Naive B cell (primary cell): ENCODE results near the gene AGAP1. TPM values are rescaled to one million over a fixed set of nuclear protein-coding genes. Genes with fewer than 3 reads are reported as not detected.

Experiments
- ATAC-seq, 2 donors: fragments of 150-1000 bp; cut with Tn5 transposase; 2 replicates each; pipeline ENCODE4 v1.10.0; 2021; ENCODE audit warnings: low read depth in 2 of 2, mild to moderate bottlenecking in 2 of 2, moderate library complexity in 2 of 2
- DNase-seq: peaks from one replicate; pipeline ENCODE4 v3.0.0; 2022
- H3K27ac Mint-ChIP-seq, 6 donors: one replicate each; pipeline ENCODE4 v1.8.0; 2020 to 2022; ENCODE audit warnings: mild to moderate bottlenecking in 6 of 6, mixed read lengths in 6 of 6, moderate library complexity in 5 of 6, inconsistent platforms in 2 of 6
- H3K27me3 Mint-ChIP-seq, 3 donors: one replicate each; pipeline ENCODE4 v1.8.0; 2021 to 2022; ENCODE audit warnings: mixed read lengths in 3 of 3, mild to moderate bottlenecking in 1 of 3
- H3K36me3 Mint-ChIP-seq, 2 donors: one replicate each; pipeline ENCODE4 v1.8.0; 2020 to 2022; ENCODE audit warnings: mixed read lengths in 2 of 2, inconsistent platforms in 1 of 2, mild to moderate bottlenecking in 1 of 2
- H3K4me1 Mint-ChIP-seq, 3 donors: one replicate each; pipeline ENCODE4 v1.8.0; 2020 to 2022; ENCODE audit warnings: mixed read lengths in 3 of 3, inconsistent platforms in 1 of 3, mild to moderate bottlenecking in 1 of 3, moderate library complexity in 1 of 3
- H3K4me3 Mint-ChIP-seq, 8 donors: one replicate each; pipeline ENCODE4 v1.8.0; 2020 to 2022; ENCODE audit warnings: mild to moderate bottlenecking in 8 of 8, mixed read lengths in 8 of 8, moderate library complexity in 8 of 8, inconsistent platforms in 2 of 8
- H3K9me3 Mint-ChIP-seq, 7 donors: one replicate each; pipeline ENCODE4 v1.8.0; 2020 to 2022; ENCODE audit warnings: mixed read lengths in 7 of 7, mild to moderate bottlenecking in 5 of 7, inconsistent platforms in 2 of 7, moderate library complexity in 1 of 7
- polyA plus RNA-seq, 6 donors: library from polyadenylated mRNA; unstranded; fragments of 300-500 nt; fragmentation: Illumina TruSeq; gene quantifications; one replicate each; pipeline ENCODE4 v1.2.3, GENCODE V29; 2021; ENCODE audit warnings: low read depth in 6 of 6

AGAP1 gene
- polyA plus RNA-seq, 6 donors from 2014 or later = not detected

GRCh38 chr2:236070236-236070635, 576.4 kb downstream of the AGAP1 start:
- H3K9me3 Mint-ChIP-seq = peaks cover 0 to 4% (median 2%) of the 10 kb centered on the region in 7 donors
- ATAC-seq = no peak

GRCh38 chr2:236073246-236073645, 579.4 kb downstream of the AGAP1 start:
- Mint-ChIP-seq H3K4me3 (no peak overlapping the region), H3K27ac (no peak overlapping the region), H3K4me1 (no peaks in the 10 kb centered on the region), H3K36me3 (no peaks in the 10 kb centered on the region), H3K9me3 (peaks cover 0 to 4% (median 2%) of the 10 kb centered on the region in 7 donors), H3K27me3 (no peaks in the 10 kb centered on the region)
- ATAC-seq (no peak), DNase-seq (no peak)

More at GRCh38 chr2:236070236-236070635, 576.4 kb downstream of the AGAP1 start:
- peaks cover 0 to 7% (median 4%) of the 10 kb centered on the region in 3 donors for H3K27me3 Mint-ChIP-seq
- no peaks in the 10 kb centered on the region for H3K36me3 Mint-ChIP-seq
- no peak for DNase-seq
- no peak overlapping the region for H3K4me3 Mint-ChIP-seq
- no peak overlapping the region for H3K27ac Mint-ChIP-seq
- H3K4me1 Mint-ChIP-seq = no peaks in the 10 kb centered on the region

GRCh38 chr2:236073867-236074655, 580.2 kb downstream of the AGAP1 start:
- Mint-ChIP-seq H3K27me3 (no peaks in the 10 kb centered on the region), H3K36me3 (no peaks in the 10 kb centered on the region), H3K4me1 (no peaks in the 10 kb centered on the region), H3K9me3 (peaks cover 0 to 4% (median 2%) of the 10 kb centered on the region in 7 donors), H3K4me3 (no peak overlapping the region), H3K27ac (no peak overlapping the region)
- DNase-seq (no peak), ATAC-seq (no peak)

GRCh38 chr2:236075802-236076201, 582.0 kb downstream of the AGAP1 start:
- DNase-seq (no peak), ATAC-seq (no peak)
- Mint-ChIP-seq H3K4me3 (no peak overlapping the region), H3K4me1 (no peaks in the 10 kb centered on the region), H3K36me3 (no peaks in the 10 kb centered on the region), H3K9me3 (peaks cover 0 to 4% (median 2%) of the 10 kb centered on the region in 7 donors), H3K27ac (no peak overlapping the region), H3K27me3 (peaks cover 0 to 8% (median 0%) of the 10 kb centered on the region in 3 donors)

GRCh38 chr2:236078297-236079255, 584.7 kb downstream of the AGAP1 start:
- H3K4me3 Mint-ChIP-seq = no peak overlapping the region
- H3K9me3 Mint-ChIP-seq = peaks cover 0 to 7% (median 2%) of the 10 kb centered on the region in 7 donors
- H3K36me3 Mint-ChIP-seq = no peaks in the 10 kb centered on the region
- no peaks in the 10 kb centered on the region for H3K4me1 Mint-ChIP-seq
- no peak for ATAC-seq
- peaks cover 0 to 8% (median 0%) of the 10 kb centered on the region in 3 donors for H3K27me3 Mint-ChIP-seq
- no peak overlapping the region for H3K27ac Mint-ChIP-seq
- DNase-seq = no peak

- no peak overlapping the region for H3K27ac Mint-ChIP-seq
Observed at GRCh38 chr2:236080412-236080811, 586.6 kb downstream of the AGAP1 start.

GRCh38 chr2:236081171-236081570, 587.3 kb downstream of the AGAP1 start:
- H3K9me3 Mint-ChIP-seq = peaks cover 0 to 7% (median 0%) of the 10 kb centered on the region in 7 donors
- no peak overlapping the region for H3K4me3 Mint-ChIP-seq
- H3K36me3 Mint-ChIP-seq = no peaks in the 10 kb centered on the region
- DNase-seq = no peak
- H3K4me1 Mint-ChIP-seq = no peaks in the 10 kb centered on the region
- H3K27ac Mint-ChIP-seq = no peak overlapping the region
- ATAC-seq = no peak
- peaks cover 0 to 15% (median 0%) of the 10 kb centered on the region in 3 donors for H3K27me3 Mint-ChIP-seq

More at GRCh38 chr2:236080412-236080811, 586.6 kb downstream of the AGAP1 start:
- Mint-ChIP-seq H3K4me1 (no peaks in the 10 kb centered on the region), H3K36me3 (no peaks in the 10 kb centered on the region), H3K27me3 (peaks cover 0 to 15% (median 0%) of the 10 kb centered on the region in 3 donors), H3K9me3 (peaks cover 0 to 7% (median 0%) of the 10 kb centered on the region in 7 donors), H3K4me3 (no peak overlapping the region)
- no peak for ATAC-seq
- DNase-seq = no peak

GRCh38 chr2:236082061-236082460, 588.2 kb downstream of the AGAP1 start:
- H3K36me3 Mint-ChIP-seq = no peaks in the 10 kb centered on the region
- ATAC-seq = no peak
- peaks cover 0 to 15% (median 0%) of the 10 kb centered on the region in 3 donors for H3K27me3 Mint-ChIP-seq
- no peak for DNase-seq
- peak overlapping the region in 1 of 8 donors; percentile 22 for H3K4me3 Mint-ChIP-seq
- no peak overlapping the region for H3K27ac Mint-ChIP-seq
- H3K4me1 Mint-ChIP-seq = no peaks in the 10 kb centered on the region
- H3K9me3 Mint-ChIP-seq = peaks cover 0 to 7% (median 0%) of the 10 kb centered on the region in 7 donors

GRCh38 chr2:236083934-236084333, 590.1 kb downstream of the AGAP1 start:
- no peak overlapping the region for H3K27ac Mint-ChIP-seq
- no peaks in the 10 kb centered on the region for H3K36me3 Mint-ChIP-seq
- peaks cover 0 to 15% (median 0%) of the 10 kb centered on the region in 3 donors for H3K27me3 Mint-ChIP-seq
- H3K4me3 Mint-ChIP-seq = no peak overlapping the region
- H3K9me3 Mint-ChIP-seq = peaks cover 0 to 7% (median 0%) of the 10 kb centered on the region in 7 donors
- ATAC-seq (no peak), DNase-seq (no peak)
- no peaks in the 10 kb centered on the region for H3K4me1 Mint-ChIP-seq

GRCh38 chr2:236085211-236085610, 591.4 kb downstream of the AGAP1 start:
- Mint-ChIP-seq H3K9me3 (peaks cover 0 to 7% (median under 1%) of the 10 kb centered on the region in 7 donors), H3K27me3 (peaks cover 0 to 9% (median 0%) of the 10 kb centered on the region in 3 donors), H3K27ac (no peak overlapping the region), H3K36me3 (no peaks in the 10 kb centered on the region), H3K4me3 (no peak overlapping the region), H3K4me1 (no peaks in the 10 kb centered on the region)
- DNase-seq (no peak), ATAC-seq (no peak)

- Mint-ChIP-seq H3K4me3 (no peak overlapping the region), H3K4me1 (no peaks in the 10 kb centered on the region), H3K36me3 (no peaks in the 10 kb centered on the region), H3K9me3 (peaks cover 0 to 5% (median 0%) of the 10 kb centered on the region in 7 donors), H3K27ac (no peak overlapping the region), H3K27me3 (peaks cover 0 to 7% (median 0%) of the 10 kb centered on the region in 3 donors)
- DNase-seq = no peak
- no peak for ATAC-seq
Observed at GRCh38 chr2:236085647-236086046, 591.8 kb downstream of the AGAP1 start.

- no peak for ATAC-seq
- Mint-ChIP-seq H3K4me3 (no peak overlapping the region), H3K27ac (no peak overlapping the region), H3K27me3 (peaks cover 0 to 7% (median 0%) of the 10 kb centered on the region in 3 donors), H3K9me3 (peaks cover 0 to 3% (median 0%) of the 10 kb centered on the region in 7 donors), H3K36me3 (no peaks in the 10 kb centered on the region), H3K4me1 (no peaks in the 10 kb centered on the region)
- no peak for DNase-seq
Observed at GRCh38 chr2:236086403-236086970, 592.6 kb downstream of the AGAP1 start.

- Mint-ChIP-seq H3K36me3 (no peaks in the 10 kb centered on the region), H3K27me3 (peaks cover 0 to 7% (median 0%) of the 10 kb centered on the region in 3 donors), H3K4me1 (no peaks in the 10 kb centered on the region), H3K9me3 (peaks cover 0 to 3% (median 0%) of the 10 kb centered on the region in 7 donors), H3K27ac (no peak overlapping the region), H3K4me3 (no peak overlapping the region)
- no peak for DNase-seq
- ATAC-seq = no peak
Observed at GRCh38 chr2:236086971-236087465, 593.2 kb downstream of the AGAP1 start.
